Caco-2 (cell line): ENCODE measurements around the gene ASXL1. TPM values are rescaled to one million over a fixed set of nuclear protein-coding genes. Genes with fewer than 3 reads are reported as not detected.
A peak's percentile ranks its signal among the peaks of the same experiment; 100 is the strongest.

Experiments
- BruUV-seq: library from RNA; stranded (reverse); fragments of 400-500 nt; replicated peaks from 2 replicates; lab custom pipeline; 2021; lab: Mats Ljungman, UMichigan
- CTCF ChIA-PET: fragments of 300-600 bp; sonication (Branson Sonifier 250); formaldehyde crosslinking; loops from one replicate; lab custom pipeline; 2022; ENCODE audit warnings: antibody characterized with exemption; lab: Charles Lee
- POLR2A ChIA-PET: fragments of 300-600 bp; sonication (Branson Sonifier 250); formaldehyde crosslinking; loops from one replicate; lab custom pipeline; 2022; ENCODE audit warnings: antibody characterized with exemption; lab: Charles Lee
- DNase-seq, 2 experiments: peaks; one replicate each; pipeline versions ENCODE4 v3.0.0 to v3.0.0-alpha.2; 2020 to 2022
- H3K27me3 ChIP-seq: replicated peaks from 2 replicates; pipeline ENCODE4 v1.6.0; 2011; ENCODE audit warnings: low read length; ENCODE audit not compliant: control insufficient read depth, insufficient read depth
- H3K36me3 ChIP-seq: 2 replicates; pipeline ENCODE4 v1.5.1; 2011; ENCODE audit warnings: low read length; ENCODE audit not compliant: control insufficient read depth, insufficient read depth
- H3K4me1 ChIP-seq: fragments of 250-450 bp; sonication (Bioruptor Pico); 2 replicates; pipeline ENCODE4 v1.5.1; 2020; ENCODE audit warnings: mild to moderate bottlenecking
- H3K4me3 ChIP-seq: 2 replicates; pipeline ENCODE4 v1.5.1; 2011; ENCODE audit warnings: low read depth, mild to moderate bottlenecking, control low read depth, low read length
- H3K9me3 ChIP-seq: fragments of 250-450 bp; sonication (Bioruptor Pico); 2 replicates; pipeline ENCODE4 v1.5.1; 2020; ENCODE audit warnings: mild to moderate bottlenecking, moderate library complexity
- H3K27ac Mint-ChIP-seq: one replicate; pipeline ENCODE4 v1.8.0; 2022; ENCODE audit warnings: mixed read lengths; ENCODE audit not compliant: unreplicated experiment
- H3K27me3 Mint-ChIP-seq: one replicate; pipeline ENCODE4 v1.8.0; 2022; ENCODE audit warnings: mixed read lengths; ENCODE audit not compliant: insufficient read depth, unreplicated experiment
- H3K36me3 Mint-ChIP-seq: one replicate; pipeline ENCODE4 v1.8.0; 2022; ENCODE audit warnings: mild to moderate bottlenecking, mixed read lengths; ENCODE audit not compliant: insufficient read depth, unreplicated experiment
- H3K4me1 Mint-ChIP-seq: one replicate; pipeline ENCODE4 v1.8.0; 2022; ENCODE audit warnings: low read depth, mixed read lengths; ENCODE audit not compliant: unreplicated experiment
- H3K4me3 Mint-ChIP-seq: one replicate; pipeline ENCODE4 v1.8.0; 2022; ENCODE audit warnings: mild to moderate bottlenecking, moderate library complexity, mixed read lengths; ENCODE audit not compliant: unreplicated experiment
- H3K9me3 Mint-ChIP-seq: one replicate; pipeline ENCODE4 v1.8.0; 2022; ENCODE audit warnings: mixed read lengths; ENCODE audit not compliant: unreplicated experiment
- CTCF ChIP-seq, 2 experiments: fragments of 200-600 bp in 1 of 2; IDR thresholded peaks; 1 replicate in 1 of 2; 2 replicates in 1 of 2; pipeline versions ENCODE4 v1.5.1 to v1.8.0; 2011 to 2022; ENCODE audit warnings: antibody characterized with exemption in 1 of 2, control low read depth in 1 of 2, inconsistent platforms in 1 of 2, low read depth in 1 of 2, low read length in 1 of 2, mild to moderate bottlenecking in 1 of 2, moderate library complexity in 1 of 2; ENCODE audit not compliant: insufficient read depth in 1 of 2, severe bottlenecking in 1 of 2, unreplicated experiment in 1 of 2
- intact Hi-C: fragments of 100-400 bp; cut with micrococcal nuclease; formaldehyde crosslinking; loops from one replicate; pipeline ENCODE4 v1.10.0; 2022; ENCODE audit not compliant: unreplicated experiment
- total RNA-seq: library from RNA; stranded (reverse); gene quantifications from 2 replicates; pipeline ENCODE4 v1.2.3, GENCODE V29; 2022

ASXL1 gene
- total RNA-seq, 1 experiment from 2014 or later = 226 TPM

GRCh38 chr20:32325706-32326503 lies 32.2 kb upstream of the ASXL1 start:
- no peaks in the 10 kb centered on the region for H3K9me3 Mint-ChIP-seq
- intact Hi-C loops = loop anchor here (1.0 to 5.0 kb wide), 4 partner anchors 32 to 119 kb away; partner anchors contain the start of genes ASXL1, PLAGL2 and POFUT1
- POLR2A ChIA-PET = interaction anchor here (0.6 kb wide), 2 partner anchors 36 to 99 kb away, joined by 4 read pairs; no protein-coding TSS in a partner anchor
- CTCF ChIA-PET = interaction anchor here (1.6 kb wide), 1 partner anchor 19 kb away, joined by 7 read pairs; no protein-coding TSS in a partner anchor
- peaks cover 36% of the 10 kb centered on the region for H3K36me3 Mint-ChIP-seq
- Histone ChIP-seq H3K4me1 (peaks cover 45% of the 10 kb centered on the region), H3K27me3 (no peaks in the 10 kb centered on the region), H3K4me3 (no peak overlapping the region), H3K9me3 (no peaks in the 10 kb centered on the region), H3K36me3 (peaks cover 2% of the 10 kb centered on the region; the same call in 1 of the 2 replicates)
- H3K4me3 Mint-ChIP-seq = peak overlapping the region; percentile 41
- BruUV-seq = no TSS peak
- H3K27ac Mint-ChIP-seq = peak overlapping the region; percentile 78
- TF ChIP-seq CTCF (IDR thresholded peaks at IDR 0.05; ENCODE audit: insufficient read depth in 1 of 2, low read depth in 1 of 2, low read length in 1 of 2, severe bottlenecking in 1 of 2, unreplicated experiment in 1 of 2) = no peak
- H3K27me3 Mint-ChIP-seq = no peaks in the 10 kb centered on the region
- DNase-seq = peak; percentile 79 to 85
- H3K4me1 Mint-ChIP-seq = peaks cover 21% of the 10 kb centered on the region

- Histone ChIP-seq H3K4me3 (no peak overlapping the region), H3K9me3 (no peaks in the 10 kb centered on the region), H3K4me1 (peaks cover 45% of the 10 kb centered on the region), H3K27me3 (no peaks in the 10 kb centered on the region), H3K36me3 (peaks cover 7% of the 10 kb centered on the region)
- H3K4me3 Mint-ChIP-seq = peak overlapping the region; percentile 41
- POLR2A ChIA-PET = interaction anchor here (0.6 kb wide), 3 partner anchors 37 to 142 kb away, joined by 4 to 6 read pairs (median 4); no protein-coding TSS in a partner anchor
- CTCF ChIA-PET = interaction anchor here (0.8 to 1.6 kb wide), 3 partner anchors 18 to 94 kb away, joined by 3 to 7 read pairs (median 3); no protein-coding TSS in a partner anchor
- H3K9me3 Mint-ChIP-seq = no peaks in the 10 kb centered on the region
- H3K4me1 Mint-ChIP-seq = peaks cover 21% of the 10 kb centered on the region
- peak; percentile 69 to 71 for DNase-seq
- intact Hi-C loops = loop anchor here (1.0 to 5.0 kb wide), 4 partner anchors 32 to 119 kb away; partner anchors contain the start of genes ASXL1, PLAGL2 and POFUT1
- BruUV-seq = no TSS peak
- peak overlapping the region; percentile 78 for H3K27ac Mint-ChIP-seq
- no peaks in the 10 kb centered on the region for H3K27me3 Mint-ChIP-seq
- no peak for TF ChIP-seq CTCF (IDR thresholded peaks at IDR 0.05; ENCODE audit: insufficient read depth in 1 of 2, low read depth in 1 of 2, low read length in 1 of 2, severe bottlenecking in 1 of 2, unreplicated experiment in 1 of 2)
- H3K36me3 Mint-ChIP-seq = peaks cover 37% of the 10 kb centered on the region
Observed at GRCh38 chr20:32326504-32326845, 31.7 kb upstream of the ASXL1 start.

- BruUV-seq = no TSS peak
- Mint-ChIP-seq H3K9me3 (no peaks in the 10 kb centered on the region), H3K4me1 (peaks cover 21% of the 10 kb centered on the region), H3K27me3 (no peaks in the 10 kb centered on the region), H3K4me3 (peak overlapping the region; percentile 41), H3K27ac (peak overlapping the region; percentile 78), H3K36me3 (peaks cover 44% of the 10 kb centered on the region)
- POLR2A ChIA-PET = interaction anchor here (0.6 to 0.7 kb wide), 2 partner anchors 31 to 142 kb away, joined by 3 to 6 read pairs; partner anchors contain the start of gene ASXL1
- TF ChIP-seq CTCF (IDR thresholded peaks at IDR 0.05; ENCODE audit: insufficient read depth in 1 of 2, low read depth in 1 of 2, low read length in 1 of 2, severe bottlenecking in 1 of 2, unreplicated experiment in 1 of 2) = no peak
- H3K27me3 ChIP-seq = no peaks in the 10 kb centered on the region
- H3K9me3 ChIP-seq = no peaks in the 10 kb centered on the region
- CTCF ChIA-PET = interaction anchor here (0.8 to 1.6 kb wide), 3 partner anchors 18 to 94 kb away, joined by 3 to 7 read pairs (median 3); no protein-coding TSS in a partner anchor
- no peak overlapping the region for H3K4me3 ChIP-seq
- intact Hi-C loops = loop anchor here (1.0 to 5.0 kb wide), 2 partner anchors 99 to 120 kb away; partner anchors contain the start of genes PLAGL2 and POFUT1
- H3K36me3 ChIP-seq = peaks cover 9% of the 10 kb centered on the region
- H3K4me1 ChIP-seq = peaks cover 45% of the 10 kb centered on the region
- DNase-seq = peak; percentile 59 to 62
Observed at GRCh38 chr20:32327087-32327681, 30.9 kb upstream of the ASXL1 start.
